OCI-LY1 (cell line): Measurements from ENCODE around the gene SLC5A2.

Experiments used
- H2AFZ ChIP-seq: fragments of 200-600 bp; sonication (generic), shearing (Covaris generic); 2 replicates; pipeline ENCODE4 v1.6.0; 2014; ENCODE audit warnings: antibody characterized with exemption, mild to moderate bottlenecking, low read length
- H3F3A ChIP-seq: fragments of 200-600 bp; sonication (generic), shearing (Covaris generic); 2 replicates; pipeline ENCODE4 v1.6.0; 2014; ENCODE audit warnings: mild to moderate bottlenecking, antibody characterized with exemption, low read length, moderate library complexity; ENCODE audit not compliant: insufficient read depth
- H3K27ac ChIP-seq: fragments of 200-600 bp; sonication (generic); 2 replicates; pipeline ENCODE4 v1.5.1; 2014; ENCODE audit warnings: low read length, mixed run types, mild to moderate bottlenecking, low read depth; ENCODE audit not compliant: poor library complexity, severe bottlenecking
- H3K27me3 ChIP-seq: fragments of 200-600 bp; sonication (generic); 2 replicates; pipeline ENCODE4 v1.6.0; 2014; ENCODE audit warnings: antibody characterized with exemption, mild to moderate bottlenecking, low read length, moderate library complexity; ENCODE audit not compliant: insufficient read depth
- H3K36me3 ChIP-seq: fragments of 200-600 bp; sonication (generic); 2 replicates; pipeline ENCODE4 v1.6.1; 2014; ENCODE audit warnings: mild to moderate bottlenecking, antibody characterized with exemption, low read length, moderate library complexity, mixed read lengths; ENCODE audit not compliant: insufficient read depth
- H3K4me1 ChIP-seq: fragments of 200-600 bp; sonication (generic); 2 replicates; pipeline ENCODE4 v1.5.1; 2014; ENCODE audit warnings: mild to moderate bottlenecking, low read length, moderate library complexity; ENCODE audit not compliant: insufficient read depth, severe bottlenecking
- H3K4me2 ChIP-seq: fragments of 200-600 bp; sonication (generic), shearing (Covaris generic); 2 replicates; pipeline ENCODE4 v1.6.1; 2014; ENCODE audit warnings: low read length
- H3K4me3 ChIP-seq: fragments of 200-600 bp; sonication (generic); 2 replicates; pipeline ENCODE4 v1.5.1; 2014; ENCODE audit warnings: low read length, low read depth, mild to moderate bottlenecking, mixed read lengths; ENCODE audit not compliant: poor library complexity, severe bottlenecking
- H3K79me2 ChIP-seq: fragments of 200-600 bp; shearing (Covaris generic); 2 replicates; pipeline ENCODE4 v1.6.1; 2016; ENCODE audit warnings: mixed run types, low read length, mixed read lengths; ENCODE audit not compliant: insufficient read depth
- H3K9ac ChIP-seq: fragments of 200-600 bp; sonication (generic), shearing (Covaris generic); 2 replicates; pipeline ENCODE4 v1.6.1; 2014; ENCODE audit warnings: mild to moderate bottlenecking, low read length, mixed read lengths
- H3K9me2 ChIP-seq: fragments of 200-600 bp; sonication (generic), shearing (Covaris generic); 2 replicates; pipeline ENCODE4 v1.6.1; 2014; ENCODE audit warnings: low read depth, mild to moderate bottlenecking, low read length, mixed read lengths
- H3K9me3 ChIP-seq: fragments of 200-600 bp; shearing (Covaris generic); 2 replicates; pipeline ENCODE4 v1.6.1; 2014; ENCODE audit warnings: low read length, mixed read lengths
- H4K20me1 ChIP-seq: fragments of 200-600 bp; sonication (generic), shearing (Covaris generic); 2 replicates; pipeline ENCODE4 v1.6.0; 2016; ENCODE audit warnings: mild to moderate bottlenecking, low read length; ENCODE audit not compliant: insufficient read depth
- EZH2 ChIP-seq: fragments of 200-600 bp; sonication (generic), shearing (Covaris generic); IDR thresholded peaks from 2 replicates; pipeline ENCODE4 v1.8.0; 2017; ENCODE audit warnings: borderline replicate concordance, mixed run types, mild to moderate bottlenecking, antibody characterized with exemption, low read length, moderate library complexity, mixed read lengths
- TF ChIP-seq, protein P1 (sequence below): fragments of 200-600 bp; sonication (generic), shearing (Covaris generic); IDR thresholded peaks from 2 replicates; pipeline ENCODE4 v1.5.1; 2017; ENCODE audit warnings: mild to moderate bottlenecking, antibody characterized with exemption, low read length, moderate library complexity, mixed read lengths

Gene SLC5A2

GRCh38 chr16:31476303-31477219 lies 6.4 kb upstream of the SLC5A2 start:
- Histone ChIP-seq H3K36me3 (no peaks in the 10 kb centered on the region), H2AFZ (no peak overlapping the region), H3K79me2 (no peaks in the 10 kb centered on the region), H3K4me2 (peak overlapping the region; percentile 76), H3K4me3 (peak overlapping the region; percentile 62), H3K27me3 (peaks cover 4% of the 10 kb centered on the region), H3K4me1 (peaks cover 6% of the 10 kb centered on the region), H3K27ac (no peak overlapping the region), H3K9me3 (no peaks in the 10 kb centered on the region), H3K9me2 (no peaks in the 10 kb centered on the region), H4K20me1 (no peaks in the 10 kb centered on the region), H3K9ac (no peak overlapping the region; the same call in 1 of the 2 replicates), H3F3A (no peaks in the 10 kb centered on the region)
- TF ChIP-seq, protein P1, sequence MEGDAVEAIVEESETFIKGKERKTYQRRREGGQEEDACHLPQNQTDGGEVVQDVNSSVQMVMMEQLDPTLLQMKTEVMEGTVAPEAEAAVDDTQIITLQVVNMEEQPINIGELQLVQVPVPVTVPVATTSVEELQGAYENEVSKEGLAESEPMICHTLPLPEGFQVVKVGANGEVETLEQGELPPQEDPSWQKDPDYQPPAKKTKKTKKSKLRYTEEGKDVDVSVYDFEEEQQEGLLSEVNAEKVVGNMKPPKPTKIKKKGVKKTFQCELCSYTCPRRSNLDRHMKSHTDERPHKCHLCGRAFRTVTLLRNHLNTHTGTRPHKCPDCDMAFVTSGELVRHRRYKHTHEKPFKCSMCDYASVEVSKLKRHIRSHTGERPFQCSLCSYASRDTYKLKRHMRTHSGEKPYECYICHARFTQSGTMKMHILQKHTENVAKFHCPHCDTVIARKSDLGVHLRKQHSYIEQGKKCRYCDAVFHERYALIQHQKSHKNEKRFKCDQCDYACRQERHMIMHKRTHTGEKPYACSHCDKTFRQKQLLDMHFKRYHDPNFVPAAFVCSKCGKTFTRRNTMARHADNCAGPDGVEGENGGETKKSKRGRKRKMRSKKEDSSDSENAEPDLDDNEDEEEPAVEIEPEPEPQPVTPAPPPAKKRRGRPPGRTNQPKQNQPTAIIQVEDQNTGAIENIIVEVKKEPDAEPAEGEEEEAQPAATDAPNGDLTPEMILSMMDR: no peak
- TF ChIP-seq EZH2: no peak

DNA sequence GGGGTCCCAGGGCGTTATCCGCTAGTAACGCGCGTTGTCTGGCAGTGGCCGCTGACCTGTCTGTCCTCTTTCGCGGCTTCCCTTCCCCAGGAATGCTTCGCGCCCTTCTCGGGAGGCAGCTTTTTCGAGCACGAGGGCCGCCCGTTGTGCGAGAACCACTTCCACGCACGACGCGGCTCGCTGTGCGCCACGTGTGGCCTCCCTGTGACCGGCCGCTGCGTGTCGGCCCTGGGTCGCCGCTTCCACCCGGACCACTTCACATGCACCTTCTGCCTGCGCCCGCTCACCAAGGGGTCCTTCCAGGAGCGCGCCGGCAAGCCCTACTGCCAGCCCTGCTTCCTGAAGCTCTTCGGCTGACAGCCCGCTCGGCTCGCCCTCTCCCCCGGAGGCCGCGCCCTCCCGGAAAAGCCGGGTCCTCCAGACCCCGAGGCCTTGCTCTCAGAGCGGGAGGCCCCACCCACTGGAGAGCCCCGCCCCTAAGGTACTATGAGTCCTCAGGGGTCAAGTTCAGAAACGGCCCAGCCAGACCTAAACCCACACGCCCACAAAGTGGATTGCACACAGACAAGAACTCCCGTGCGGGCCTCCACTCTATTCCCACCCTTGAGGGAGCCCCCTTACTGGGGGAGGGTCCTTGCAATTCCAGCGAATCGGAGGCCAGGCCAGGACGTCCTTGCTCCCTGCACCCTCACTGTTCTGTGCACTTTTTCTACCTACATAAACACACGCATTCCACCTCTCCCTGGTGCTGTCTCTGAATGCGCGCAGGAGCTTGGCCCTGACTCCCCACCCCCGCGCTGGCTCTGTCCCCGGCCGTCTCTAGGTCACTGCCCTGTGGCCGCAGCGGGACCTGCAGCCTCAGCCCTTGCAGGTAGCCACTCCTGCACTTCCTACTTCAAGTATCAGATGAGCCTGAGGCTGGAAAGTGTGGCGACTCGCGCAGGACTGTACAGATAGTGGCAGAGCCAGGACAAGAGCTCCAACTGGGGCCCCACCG lies 5.4 kb upstream of the SLC5A2 start:
- Histone ChIP-seq H3K79me2 (no peaks in the 10 kb centered on the region), H4K20me1 (no peaks in the 10 kb centered on the region), H3K9me2 (no peaks in the 10 kb centered on the region), H3K36me3 (no peaks in the 10 kb centered on the region), H2AFZ (no peak overlapping the region), H3K4me3 (peak overlapping the region; percentile 62), H3K27me3 (peaks cover 4% of the 10 kb centered on the region), H3K9ac (peak overlapping the region; percentile 48; the same call in 1 of the 2 replicates), H3K27ac (no peak overlapping the region), H3K9me3 (no peaks in the 10 kb centered on the region), H3K4me2 (peak overlapping the region; percentile 76), H3F3A (no peaks in the 10 kb centered on the region), H3K4me1 (peaks cover 6% of the 10 kb centered on the region)
- TF ChIP-seq, protein P1: no peak
- no peak for TF ChIP-seq EZH2

GRCh38 chr16:31478956-31479355 lies 4.0 kb upstream of the SLC5A2 start:
- Histone ChIP-seq H3K9ac (no peak overlapping the region), H3K27me3 (peaks cover 7% of the 10 kb centered on the region), H2AFZ (no peak overlapping the region), H3K4me1 (peaks cover 6% of the 10 kb centered on the region), H3K79me2 (no peaks in the 10 kb centered on the region), H3K4me2 (no peak overlapping the region), H3K27ac (no peak overlapping the region), H3F3A (no peaks in the 10 kb centered on the region), H3K4me3 (no peak overlapping the region), H3K36me3 (no peaks in the 10 kb centered on the region), H3K9me2 (no peaks in the 10 kb centered on the region), H3K9me3 (no peaks in the 10 kb centered on the region), H4K20me1 (no peaks in the 10 kb centered on the region)
- TF ChIP-seq, protein P1: no peak
- no peak for TF ChIP-seq EZH2
